Measurements from ENCODE around the gene GAGE12G.
"Not testable (repeated sequence)": the region's sequence is repeated elsewhere in the genome, so short reads cannot be mapped to it uniquely, and the experiment has no call there.

GAGE12G gene, protein sequence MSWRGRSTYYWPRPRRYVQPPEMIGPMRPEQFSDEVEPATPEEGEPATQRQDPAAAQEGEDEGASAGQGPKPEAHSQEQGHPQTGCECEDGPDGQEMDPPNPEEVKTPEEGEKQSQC

DNA sequence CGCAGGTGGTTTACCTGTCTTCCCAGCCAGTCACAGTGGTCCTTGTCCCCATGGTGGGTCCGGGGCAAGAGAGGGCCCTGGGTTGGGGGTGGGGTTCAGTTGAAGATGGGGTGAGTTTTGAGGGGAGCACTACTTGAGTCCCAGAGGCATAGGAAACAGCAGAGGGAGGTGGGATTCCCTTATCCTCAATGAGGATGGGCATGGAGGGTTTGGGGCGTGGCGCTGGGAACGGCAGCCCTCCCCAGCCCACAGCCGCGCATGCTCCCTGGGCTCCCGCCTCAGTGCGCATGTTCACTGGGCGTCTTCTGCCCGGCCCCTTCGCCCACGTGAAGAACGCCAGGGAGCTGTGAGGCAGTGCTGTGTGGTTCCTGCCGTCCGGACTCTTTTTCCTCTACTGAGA is at the start of gene GAGE12G:
Gene GAGE12G, plus strand, starts transcription at position 301 of the 400 bp plus-strand sequence. CDS start 1,155 bp downstream, outside the sequence.
- not testable (repeated sequence) for DNase-seq

DNA sequence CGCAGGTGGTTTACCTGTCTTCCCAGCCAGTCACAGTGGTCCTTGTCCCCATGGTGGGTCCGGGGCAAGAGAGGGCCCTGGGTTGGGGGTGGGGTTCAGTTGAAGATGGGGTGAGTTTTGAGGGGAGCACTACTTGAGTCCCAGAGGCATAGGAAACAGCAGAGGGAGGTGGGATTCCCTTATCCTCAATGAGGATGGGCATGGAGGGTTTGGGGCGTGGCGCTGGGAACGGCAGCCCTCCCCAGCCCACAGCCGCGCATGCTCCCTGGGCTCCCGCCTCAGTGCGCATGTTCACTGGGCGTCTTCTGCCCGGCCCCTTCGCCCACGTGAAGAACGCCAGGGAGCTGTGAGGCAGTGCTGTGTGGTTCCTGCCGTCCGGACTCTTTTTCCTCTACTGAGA is 38.3 kb upstream of the GAGE12G start, which contains the start of gene GAGE12C:
Gene GAGE12C, plus strand, starts transcription at position 301 of the 400 bp plus-strand sequence. CDS start 1,155 bp downstream, outside the sequence.
- DNase-seq, result not testable (repeated sequence)

GRCh38 chrX:49541433-49541832 is 28.8 kb upstream of the GAGE12G start, which contains the start of gene GAGE12D:
Gene GAGE12D, plus strand, starts transcription at chrX:49541733. Its CDS starts 1,155 bp downstream, at chrX:49542888.
- not testable (repeated sequence) for DNase-seq

DNA sequence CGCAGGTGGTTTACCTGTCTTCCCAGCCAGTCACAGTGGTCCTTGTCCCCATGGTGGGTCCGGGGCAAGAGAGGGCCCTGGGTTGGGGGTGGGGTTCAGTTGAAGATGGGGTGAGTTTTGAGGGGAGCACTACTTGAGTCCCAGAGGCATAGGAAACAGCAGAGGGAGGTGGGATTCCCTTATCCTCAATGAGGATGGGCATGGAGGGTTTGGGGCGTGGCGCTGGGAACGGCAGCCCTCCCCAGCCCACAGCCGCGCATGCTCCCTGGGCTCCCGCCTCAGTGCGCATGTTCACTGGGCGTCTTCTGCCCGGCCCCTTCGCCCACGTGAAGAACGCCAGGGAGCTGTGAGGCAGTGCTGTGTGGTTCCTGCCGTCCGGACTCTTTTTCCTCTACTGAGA is 19.2 kb upstream of the GAGE12G start, which contains the start of gene GAGE12E:
Gene GAGE12E, plus strand, starts transcription at position 301 of the 400 bp plus-strand sequence. CDS start 1,155 bp downstream, outside the sequence.
- not testable (repeated sequence) for DNase-seq

DNA sequence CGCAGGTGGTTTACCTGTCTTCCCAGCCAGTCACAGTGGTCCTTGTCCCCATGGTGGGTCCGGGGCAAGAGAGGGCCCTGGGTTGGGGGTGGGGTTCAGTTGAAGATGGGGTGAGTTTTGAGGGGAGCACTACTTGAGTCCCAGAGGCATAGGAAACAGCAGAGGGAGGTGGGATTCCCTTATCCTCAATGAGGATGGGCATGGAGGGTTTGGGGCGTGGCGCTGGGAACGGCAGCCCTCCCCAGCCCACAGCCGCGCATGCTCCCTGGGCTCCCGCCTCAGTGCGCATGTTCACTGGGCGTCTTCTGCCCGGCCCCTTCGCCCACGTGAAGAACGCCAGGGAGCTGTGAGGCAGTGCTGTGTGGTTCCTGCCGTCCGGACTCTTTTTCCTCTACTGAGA is 9.7 kb upstream of the GAGE12G start, which contains the start of gene GAGE12F:
Gene GAGE12F, plus strand, starts transcription at position 301 of the 400 bp plus-strand sequence. CDS start 1,155 bp downstream, outside the sequence.
- not testable (repeated sequence) for DNase-seq

DNA sequence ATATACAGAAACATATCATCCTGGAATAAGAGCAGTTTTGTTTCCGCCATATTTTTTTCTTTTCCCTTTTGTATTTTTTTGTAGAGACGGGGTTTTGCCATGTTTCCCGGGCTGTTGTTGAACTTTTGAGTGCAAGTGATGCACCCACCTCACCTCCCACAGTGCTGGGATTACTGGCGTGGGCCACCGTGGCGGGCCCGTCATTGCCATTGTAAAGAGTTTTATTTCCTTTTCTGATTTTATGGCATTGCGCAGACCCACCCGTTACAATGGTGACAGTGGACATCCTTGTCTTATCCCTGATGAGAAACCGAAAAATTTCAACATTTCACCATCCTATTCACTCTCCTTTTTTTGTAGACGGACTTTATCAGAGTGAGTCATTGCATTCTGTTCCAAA is 1.5 kb upstream of the GAGE12G start:
- DNase-seq, result not testable (repeated sequence)

GRCh38 chrX:49569152-49569551 is 1.0 kb upstream of the GAGE12G start:
- DNase-seq, result not testable (repeated sequence)

DNA sequence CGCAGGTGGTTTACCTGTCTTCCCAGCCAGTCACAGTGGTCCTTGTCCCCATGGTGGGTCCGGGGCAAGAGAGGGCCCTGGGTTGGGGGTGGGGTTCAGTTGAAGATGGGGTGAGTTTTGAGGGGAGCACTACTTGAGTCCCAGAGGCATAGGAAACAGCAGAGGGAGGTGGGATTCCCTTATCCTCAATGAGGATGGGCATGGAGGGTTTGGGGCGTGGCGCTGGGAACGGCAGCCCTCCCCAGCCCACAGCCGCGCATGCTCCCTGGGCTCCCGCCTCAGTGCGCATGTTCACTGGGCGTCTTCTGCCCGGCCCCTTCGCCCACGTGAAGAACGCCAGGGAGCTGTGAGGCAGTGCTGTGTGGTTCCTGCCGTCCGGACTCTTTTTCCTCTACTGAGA is 9.4 kb downstream of the GAGE12G start, which contains the start of gene GAGE12H:
Gene GAGE12H, plus strand, starts transcription at position 301 of the 400 bp plus-strand sequence. CDS start 1,155 bp downstream, outside the sequence.
- not testable (repeated sequence) for DNase-seq

GRCh38 chrX:49589196-49589595 is 19.0 kb downstream of the GAGE12G start, which contains the start of gene GAGE2A:
Gene GAGE2A, plus strand, starts transcription at chrX:49589496. Its CDS starts 1,155 bp downstream, at chrX:49590651.
- not testable (repeated sequence) for DNase-seq

GRCh38 chrX:49589769-49590478 is 19.7 kb downstream of the GAGE12G start:
- DNase-seq, result peak; percentile 1

DNA sequence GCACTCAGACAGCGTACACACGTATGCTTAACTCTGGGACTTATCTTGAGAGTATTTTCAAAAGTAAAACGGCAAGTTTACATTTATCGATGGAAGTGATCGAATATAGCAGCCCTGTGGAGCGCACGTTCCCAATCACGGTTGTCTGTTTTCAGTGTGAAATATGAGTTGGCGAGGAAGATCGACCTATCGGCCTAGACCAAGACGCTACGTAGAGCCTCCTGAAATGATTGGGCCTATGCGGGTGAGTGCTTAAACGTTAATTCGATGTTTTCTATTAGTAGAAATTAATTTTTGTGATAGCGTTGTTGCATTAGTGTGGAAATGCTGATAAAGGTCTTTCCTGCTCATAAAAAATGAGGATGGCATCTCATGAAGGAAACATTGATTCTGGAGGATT is 20.3 kb downstream of the GAGE12G start:
- DNase-seq, result not testable (repeated sequence)

- DNase-seq, result not testable (repeated sequence)
Observed at GRCh38 chrX:49598720-49599119, 28.5 kb downstream of the GAGE12G start, which contains the start of gene GAGE1. Gene GAGE1, plus strand, starts transcription at chrX:49599020. Its CDS starts 1,155 bp downstream, at chrX:49600175.

- DNase-seq, result no peak
Observed at GRCh38 chrX:49610718-49611310, 40.6 kb downstream of the GAGE12G start.

- no peak for DNase-seq
Observed at GRCh38 chrX:49618574-49618973, 48.4 kb downstream of the GAGE12G start.
